ENCODE results near the gene C3orf18. TPM values are rescaled to one million over a fixed set of nuclear protein-coding genes. Genes with fewer than 3 reads are reported as not detected.

C3orf18 gene
- total RNA-seq, 1 experiment from 2014 or later, result 7.1 TPM

DNA sequence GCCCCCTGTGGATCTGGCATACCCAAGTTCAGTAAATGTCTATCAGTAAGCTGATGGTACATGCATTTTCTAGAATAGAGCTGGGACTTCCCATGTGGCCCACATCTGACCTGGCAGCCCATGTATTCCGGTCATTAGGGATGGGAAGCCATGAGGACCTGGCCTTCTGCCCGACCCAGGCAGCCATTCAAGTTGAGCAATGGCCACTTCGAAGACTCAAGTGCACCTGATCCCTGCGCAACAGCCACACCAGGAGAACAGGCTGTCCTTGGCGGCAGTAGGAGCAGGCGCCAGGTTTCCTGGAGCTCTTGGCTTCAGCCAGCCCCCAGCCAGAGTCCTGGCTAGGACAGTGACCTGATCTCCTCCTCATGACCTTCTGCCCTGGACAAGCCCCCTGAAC is 16.4 kb upstream of the C3orf18 start:
- no peaks in the 10 kb centered on the region for H4K20me1 ChIP-seq (ENCODE audit: control insufficient read depth, insufficient read depth, insufficient read length)
- H2BK15ac ChIP-seq (ENCODE audit: low read depth, low read length), result no peak overlapping the region
- H3T11ph ChIP-seq (ENCODE audit: low read length), result no peak overlapping the region
- H3K9me3 Mint-ChIP-seq, result no peaks in the 10 kb centered on the region
- H3K4me2 ChIP-seq (ENCODE audit: insufficient read depth, insufficient read length, low read length), result no peak overlapping the region
- no peak overlapping the region for H2AFZ ChIP-seq (ENCODE audit: low read length)
- peaks cover 0 to 7% (median 4%) of the 10 kb centered on the region in 3 experiments; a peak in 4 of 7 replicates for H3K36me3 Mint-ChIP-seq (ENCODE audit: insufficient read depth in 1 of 3, low read depth in 3 of 3)
- H2BK12ac ChIP-seq (ENCODE audit: insufficient read length, low read depth, low read length), result no peak overlapping the region
- H3K14ac ChIP-seq (ENCODE audit: insufficient read depth, low read length), result no peak overlapping the region
- H3K4me1 ChIP-seq (ENCODE audit: insufficient read depth, low read length), result no peaks in the 10 kb centered on the region
- DNase-seq, result no peak
- H3K56ac ChIP-seq (ENCODE audit: insufficient read length, low read depth, low read length), result no peak overlapping the region
- no peak overlapping the region for H4K8ac ChIP-seq (replicated peaks; ENCODE audit: insufficient read length, low read depth, low read length)
- peak overlapping the region in 2 of 3 experiments; percentile 17; a peak in 2 of 7 replicates for H3K27ac Mint-ChIP-seq
- no peak overlapping the region for H3K4ac ChIP-seq (ENCODE audit: low read depth, low read length)
- H3K9me3 ChIP-seq (ENCODE audit: control insufficient read depth, low read depth, low read length), result no peaks in the 10 kb centered on the region
- H3K23ac ChIP-seq (ENCODE audit: insufficient read length, low read depth, low read length), result no peak overlapping the region
- H3K18ac ChIP-seq (ENCODE audit: insufficient read length, low read depth, low read length), result no peak overlapping the region
- H3K4me1 Mint-ChIP-seq, result peaks cover 0 to 3% of the 10 kb centered on the region in 2 experiments; a peak in 2 of 4 replicates
- no CpG with 5 or more reads among the region's 6 CpGs for WGBS (ENCODE audit: extremely low coverage, insufficient read length, low lambda C conversion rate)
- no peak overlapping the region for H4K5ac ChIP-seq (ENCODE audit: insufficient read length, low read depth, low read length)
- H3K9ac ChIP-seq (ENCODE audit: extremely low read depth, insufficient read length, low read length), result no peak overlapping the region
- H3K27me3 ChIP-seq (ENCODE audit: insufficient read depth, low read length), result no peaks in the 10 kb centered on the region
- H3K23me2 ChIP-seq (ENCODE audit: insufficient read length, low read depth, low read length, poor library complexity, severe bottlenecking), result no peaks in the 10 kb centered on the region
- H3K27me3 Mint-ChIP-seq (ENCODE audit: low read depth), result peaks cover 8% of the 10 kb centered on the region
- TF ChIP-seq, protein P1, sequence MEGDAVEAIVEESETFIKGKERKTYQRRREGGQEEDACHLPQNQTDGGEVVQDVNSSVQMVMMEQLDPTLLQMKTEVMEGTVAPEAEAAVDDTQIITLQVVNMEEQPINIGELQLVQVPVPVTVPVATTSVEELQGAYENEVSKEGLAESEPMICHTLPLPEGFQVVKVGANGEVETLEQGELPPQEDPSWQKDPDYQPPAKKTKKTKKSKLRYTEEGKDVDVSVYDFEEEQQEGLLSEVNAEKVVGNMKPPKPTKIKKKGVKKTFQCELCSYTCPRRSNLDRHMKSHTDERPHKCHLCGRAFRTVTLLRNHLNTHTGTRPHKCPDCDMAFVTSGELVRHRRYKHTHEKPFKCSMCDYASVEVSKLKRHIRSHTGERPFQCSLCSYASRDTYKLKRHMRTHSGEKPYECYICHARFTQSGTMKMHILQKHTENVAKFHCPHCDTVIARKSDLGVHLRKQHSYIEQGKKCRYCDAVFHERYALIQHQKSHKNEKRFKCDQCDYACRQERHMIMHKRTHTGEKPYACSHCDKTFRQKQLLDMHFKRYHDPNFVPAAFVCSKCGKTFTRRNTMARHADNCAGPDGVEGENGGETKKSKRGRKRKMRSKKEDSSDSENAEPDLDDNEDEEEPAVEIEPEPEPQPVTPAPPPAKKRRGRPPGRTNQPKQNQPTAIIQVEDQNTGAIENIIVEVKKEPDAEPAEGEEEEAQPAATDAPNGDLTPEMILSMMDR (conservative IDR thresholded peaks at IDR 0.05), result no peak
- no peaks in the 10 kb centered on the region for H3K79me1 ChIP-seq (ENCODE audit: insufficient read depth, low read depth, low read length, poor library complexity, severe bottlenecking)
- no peak overlapping the region for H2BK120ac ChIP-seq (ENCODE audit: low read depth, low read length, poor library complexity, severe bottlenecking)
- H3K4me3 Mint-ChIP-seq, result peak overlapping the region in 1 of 2 experiments; percentile 33; a peak in 1 of 5 replicates
- H2AK5ac ChIP-seq (ENCODE audit: insufficient read length, low read length), result no peak overlapping the region
- no peaks in the 10 kb centered on the region for H3K79me2 ChIP-seq (ENCODE audit: insufficient read depth, low read length)
- no peak overlapping the region for H2BK20ac ChIP-seq (ENCODE audit: low read depth, low read length, poor library complexity, severe bottlenecking)
- no peak overlapping the region for H2BK5ac ChIP-seq (ENCODE audit: insufficient read length, low read length)
- no peak overlapping the region for H3K27ac ChIP-seq (ENCODE audit: insufficient read length, low read depth, low read length)
- no peak overlapping the region for H4K91ac ChIP-seq (ENCODE audit: insufficient read length, low read depth, low read length)

Data from H9 (cell line).